Dermis microvascular lymphatic vessel endothelial cell (primary cell): ENCODE measurements around the gene PRPSAP2. TPM values are rescaled to one million over a fixed set of nuclear protein-coding genes. Genes with fewer than 3 reads are reported as not detected.
"Not testable (repeated sequence)": the region's sequence is repeated elsewhere in the genome, so short reads cannot be mapped to it uniquely, and the experiment has no call there.

Experiments used
- DNase-seq, 2 donors: peaks; one replicate each; pipeline versions ENCODE4 v3.0.0 to v3.0.0-alpha.2; 2010; ENCODE audit warnings: low read depth in 2 of 2
- total RNA-seq: library from RNA; depleted of rRNA; stranded (reverse); fragments of >200 nt; gene quantifications from 2 replicates; pipeline ENCODE4 v1.2.1, GENCODE V29; 2014

PRPSAP2 gene
- total RNA-seq, 1 donor from 2014 or later = 35.4 TPM

DNA sequence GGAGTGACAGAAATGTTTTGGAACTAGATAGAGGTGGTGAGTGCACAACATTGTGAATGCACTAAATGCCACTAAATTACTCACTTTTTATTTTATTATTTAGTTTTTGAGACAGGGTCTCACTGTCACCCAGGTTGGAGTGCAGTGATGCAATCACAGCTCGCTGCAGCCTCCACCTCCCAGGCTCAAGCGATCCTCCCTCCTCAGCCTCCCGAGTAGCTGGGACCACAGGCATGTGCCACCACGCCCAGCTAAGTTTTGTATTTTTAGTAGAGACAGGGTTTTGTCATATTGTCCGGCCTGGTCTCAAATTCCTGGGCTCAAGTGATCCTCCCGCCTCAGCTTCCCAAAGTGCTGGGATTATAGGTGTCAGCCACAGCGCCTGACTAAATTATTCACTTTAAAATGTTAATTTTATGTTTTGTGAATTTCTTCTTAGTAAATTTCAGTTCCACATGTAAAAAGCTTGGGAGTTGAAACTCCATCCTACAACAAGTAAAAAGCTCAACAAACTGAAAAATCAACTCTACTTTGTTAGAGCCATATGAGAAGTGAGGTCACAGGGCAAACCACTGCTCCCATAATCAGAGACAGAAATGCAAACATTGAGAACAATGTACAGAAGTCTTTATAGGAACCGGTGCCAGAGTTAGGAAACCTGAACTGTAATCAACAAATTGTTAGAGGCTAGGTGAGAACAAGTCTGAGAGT is 80.2 kb downstream of the PRPSAP2 start:
- no peak for DNase-seq

DNA sequence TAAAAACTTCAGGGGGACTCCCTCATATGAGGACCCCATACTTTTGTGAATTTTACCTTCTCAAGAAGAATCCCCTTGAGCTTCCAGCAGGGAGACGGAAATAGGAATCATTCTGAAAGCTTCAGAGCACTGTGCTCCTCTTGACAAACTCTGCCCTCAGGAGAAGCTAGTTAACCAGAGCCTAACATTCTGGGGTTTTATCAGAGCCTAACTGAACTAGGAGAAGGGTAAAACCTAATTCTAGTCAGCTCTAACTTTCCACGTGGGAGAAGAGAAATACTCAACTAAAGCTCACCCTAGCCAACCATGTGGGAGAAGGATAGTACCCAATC is 80.7 kb downstream of the PRPSAP2 start:
- no peak for DNase-seq

DNA sequence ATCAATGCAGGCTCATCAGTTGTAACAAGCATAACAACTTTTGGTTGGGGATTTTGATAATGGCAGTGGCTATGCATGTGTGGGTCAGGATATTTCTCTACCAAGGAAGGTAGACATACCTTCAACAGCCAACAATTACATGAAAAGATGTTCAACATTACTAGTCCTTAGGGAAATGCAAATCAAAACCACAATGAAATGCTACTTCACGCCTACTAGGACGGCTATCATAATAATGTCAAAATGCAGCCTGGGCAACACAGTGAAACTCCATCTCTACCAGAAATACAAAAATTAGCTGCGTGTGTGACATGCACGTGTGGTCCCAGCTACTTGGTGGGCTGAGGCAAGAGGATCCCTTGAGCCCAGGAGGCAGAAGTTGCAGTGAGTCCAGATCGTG is 86.7 kb downstream of the PRPSAP2 start:
- no peak for DNase-seq

DNA sequence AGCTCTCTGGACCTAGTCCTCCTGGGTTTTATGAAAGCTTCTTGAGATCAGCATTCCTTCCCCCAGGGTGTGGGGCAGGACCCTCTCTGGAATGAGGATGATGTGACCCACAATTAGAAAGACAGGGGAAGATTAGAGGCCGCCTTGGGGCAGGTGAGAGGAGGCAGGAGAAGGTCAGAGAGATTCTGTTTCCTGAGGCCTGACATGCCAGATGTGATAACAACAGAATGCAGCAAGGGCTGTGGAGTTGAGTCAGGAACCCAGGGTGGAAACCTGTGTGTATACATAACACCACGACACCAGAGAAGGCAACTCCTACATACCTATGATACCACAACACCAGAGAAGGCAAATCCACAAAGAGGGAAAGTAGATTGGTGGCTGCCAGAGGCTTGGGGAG is 88.6 kb downstream of the PRPSAP2 start:
- DNase-seq = no peak

DNA sequence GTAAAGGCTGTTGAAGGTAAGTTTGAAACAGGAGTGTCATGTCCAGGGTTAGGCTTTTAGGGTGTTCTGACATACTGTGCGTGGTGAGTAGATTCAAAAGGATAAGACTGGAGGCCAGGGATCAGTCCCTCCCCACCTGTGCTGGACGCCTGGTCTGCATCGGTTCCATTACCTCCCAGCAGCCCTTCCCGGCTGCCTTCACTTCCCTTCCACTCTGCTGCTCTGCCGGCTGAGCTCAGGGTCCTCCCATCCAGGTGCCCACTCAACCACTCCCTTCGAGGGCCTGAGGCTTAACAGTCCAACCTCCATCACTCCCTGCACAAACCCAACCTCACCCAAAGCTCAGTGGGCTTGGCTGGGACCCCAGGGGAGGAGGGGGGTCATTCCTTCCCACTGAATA is 89.9 kb downstream of the PRPSAP2 start:
- no peak for DNase-seq

DNA sequence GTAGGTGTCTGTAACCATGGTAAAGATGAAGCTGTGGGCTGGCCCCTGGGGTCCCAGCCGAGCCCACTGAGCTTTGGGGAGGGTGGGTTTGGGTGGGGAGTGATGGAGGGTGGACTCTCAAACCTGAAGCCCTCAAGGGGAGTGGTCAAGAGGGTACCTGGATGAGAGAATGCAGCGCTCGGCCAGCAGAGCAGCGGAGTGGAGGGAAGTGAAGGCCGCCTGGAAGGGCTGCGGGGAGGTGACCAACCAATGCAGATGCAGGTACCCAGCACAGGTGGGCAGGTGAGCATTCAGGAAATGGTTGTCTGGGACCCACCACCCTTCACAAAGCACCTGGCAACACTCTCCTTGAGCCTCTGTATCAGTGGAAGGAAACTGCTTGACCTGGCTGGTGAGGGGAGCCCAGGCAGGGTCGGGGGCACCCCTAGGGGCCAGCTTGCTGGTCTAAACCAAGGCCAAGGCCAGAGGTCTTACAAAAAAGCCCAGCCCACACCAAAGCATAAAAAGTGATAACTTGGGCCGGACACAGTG is 90.6 kb downstream of the PRPSAP2 start:
- no peak for DNase-seq

DNA sequence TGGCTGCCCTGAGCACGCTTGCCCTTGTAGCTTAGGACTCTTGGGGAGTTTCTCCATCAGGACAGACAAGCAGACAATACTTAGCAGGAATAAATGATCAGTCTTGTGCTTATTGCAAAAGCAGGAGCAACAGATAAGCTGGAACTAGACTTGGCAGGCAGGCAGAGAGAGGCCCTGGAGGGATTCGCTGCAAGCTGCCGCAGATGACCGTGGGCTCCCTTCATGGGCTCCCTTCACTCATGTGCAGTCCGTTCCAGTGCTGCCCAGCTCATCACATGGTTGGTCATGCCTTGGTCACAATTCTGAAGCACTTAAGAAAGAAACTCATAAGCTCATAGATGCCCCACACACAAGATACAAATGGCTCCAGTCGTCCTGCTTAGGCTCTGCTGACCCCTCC is 91.6 kb downstream of the PRPSAP2 start:
- DNase-seq = no peak

DNA sequence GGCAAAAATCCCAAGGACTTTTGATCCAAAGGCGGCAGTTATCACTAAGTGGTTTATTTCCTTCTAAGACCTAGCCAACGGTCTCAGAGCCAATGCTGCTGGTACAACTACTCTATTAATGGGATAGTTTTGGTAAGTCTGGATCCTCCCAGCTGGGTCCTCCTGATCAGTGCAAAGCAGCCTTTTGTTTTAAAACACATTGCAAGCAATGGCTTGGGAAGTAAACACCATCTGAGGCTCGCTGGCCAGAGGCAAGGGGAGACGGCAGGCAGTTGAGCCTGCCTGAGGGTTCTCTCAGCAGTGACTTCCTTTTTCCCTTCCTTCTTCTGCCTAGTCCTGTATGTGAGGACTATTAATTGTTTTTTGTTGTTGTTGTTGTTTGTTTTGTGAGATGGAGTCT is 92.4 kb downstream of the PRPSAP2 start:
- DNase-seq = no peak

DNA sequence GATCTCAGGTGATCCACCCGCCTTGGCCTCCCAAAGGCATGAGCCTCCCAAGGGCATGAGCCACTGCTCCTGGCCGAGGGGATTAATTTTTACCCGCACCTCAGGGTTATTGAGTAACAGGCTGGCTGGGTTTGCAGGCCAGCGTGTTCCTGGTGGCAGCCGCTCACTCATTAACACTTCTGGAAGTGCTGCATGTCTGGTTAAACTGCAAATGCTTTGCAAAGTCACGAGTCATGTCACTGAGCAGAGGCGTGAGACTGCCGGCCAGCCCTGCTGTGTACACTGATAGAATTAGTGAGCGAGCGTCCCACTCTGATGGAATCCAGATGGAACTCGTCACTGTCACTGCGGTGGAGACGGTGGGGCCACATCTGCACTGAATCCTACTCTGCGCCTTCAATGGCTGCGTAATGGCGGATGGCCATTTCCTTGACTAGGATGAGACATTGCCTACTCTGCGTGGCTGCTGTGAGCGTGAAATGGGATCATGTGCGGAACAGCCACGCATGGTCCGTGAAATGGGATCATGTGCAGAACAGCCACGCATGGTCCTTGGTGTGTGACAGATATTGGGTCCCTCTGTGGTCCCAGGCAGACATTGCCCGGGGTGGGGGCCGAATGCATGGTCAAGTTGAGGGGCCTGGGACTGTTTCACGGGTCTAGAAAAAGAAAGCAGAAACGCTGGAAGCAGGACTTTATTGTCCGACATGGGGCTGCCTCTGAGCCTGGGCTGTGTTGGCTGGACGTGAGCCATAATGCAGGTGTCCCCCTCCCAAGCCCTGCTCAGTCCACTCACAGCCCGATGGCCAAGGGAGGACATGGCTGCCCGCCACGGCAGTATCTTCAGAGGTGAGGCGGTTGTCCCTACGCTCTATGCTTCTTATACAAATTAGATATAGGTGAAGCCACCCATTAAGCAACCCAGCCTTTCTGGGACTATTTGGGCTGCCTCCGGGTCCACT is 93.3 kb downstream of the PRPSAP2 start:
- DNase-seq = no peak

DNA sequence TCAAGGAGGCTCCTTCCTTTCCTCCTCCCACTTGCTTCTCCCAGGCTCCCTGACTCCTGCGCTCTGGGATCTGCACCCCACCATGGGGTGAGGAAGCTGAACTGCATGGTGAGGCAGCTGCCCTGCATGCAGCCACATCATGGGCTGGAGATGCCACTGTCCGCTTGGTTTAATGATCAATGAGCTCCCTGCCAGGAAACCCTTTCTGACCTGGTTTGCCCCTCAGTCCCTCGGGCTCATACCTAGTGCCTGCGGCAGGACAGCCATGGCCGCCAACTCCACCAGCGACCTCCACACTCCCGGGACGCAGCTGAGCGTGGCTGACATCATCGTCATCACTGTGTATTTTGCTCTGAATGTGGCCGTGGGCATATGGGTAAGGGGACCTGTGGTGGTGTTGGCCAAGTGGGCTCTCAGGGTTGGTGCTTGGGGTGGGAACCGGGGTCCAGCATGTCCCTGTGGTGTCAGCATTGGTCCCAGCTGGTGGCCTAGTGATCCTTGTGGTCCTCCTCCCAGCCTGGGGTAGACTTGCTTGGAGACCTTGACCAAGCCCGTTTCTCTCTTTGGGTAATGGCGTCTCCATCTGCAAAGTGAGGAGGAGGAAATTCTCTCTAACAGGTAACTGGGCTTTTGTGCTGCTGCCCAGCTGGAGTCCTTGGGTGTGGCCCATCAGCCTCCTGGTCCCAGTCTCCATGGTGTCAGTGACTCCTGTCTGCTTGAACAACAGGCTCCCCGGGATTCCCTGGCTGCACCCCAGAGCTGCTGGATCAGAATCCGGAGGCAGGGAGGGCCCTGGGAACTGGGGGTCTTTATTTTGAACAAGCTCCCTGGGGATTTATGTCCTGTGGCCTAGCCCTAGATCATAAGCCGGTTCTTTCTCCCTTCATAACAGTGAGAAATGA is 94.3 kb downstream of the PRPSAP2 start, which contains the start of gene SLC5A10:
Gene SLC5A10 (plus strand): TSS at position 225 of the 902 bp plus-strand sequence. CDS start 41 bp downstream, at position 266.
- no peak for DNase-seq

DNA sequence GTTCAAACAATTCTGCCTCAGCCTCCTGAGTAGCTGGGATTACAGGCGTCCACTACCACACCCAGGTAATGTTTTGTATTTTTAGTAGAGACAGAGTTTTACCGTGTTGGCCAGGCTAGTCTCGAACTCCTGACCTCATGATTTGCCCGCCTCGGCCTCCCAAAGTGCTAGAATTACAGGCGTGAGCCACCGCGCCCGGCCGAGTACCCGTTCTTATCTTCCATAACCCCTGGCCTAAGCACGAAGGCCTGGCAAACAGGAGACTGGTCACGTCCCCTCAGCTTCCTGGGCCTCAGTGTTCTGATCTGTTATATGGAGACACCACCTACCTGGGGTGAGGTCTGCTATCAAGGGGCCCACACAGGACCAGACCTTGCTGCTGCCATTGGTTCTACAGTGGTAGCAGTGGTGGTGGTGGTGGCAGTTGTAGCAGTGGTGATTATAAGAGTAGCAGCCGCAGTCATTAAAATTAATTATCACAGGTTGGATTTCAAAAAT is 95.3 kb downstream of the PRPSAP2 start:
- DNase-seq = no peak

DNA sequence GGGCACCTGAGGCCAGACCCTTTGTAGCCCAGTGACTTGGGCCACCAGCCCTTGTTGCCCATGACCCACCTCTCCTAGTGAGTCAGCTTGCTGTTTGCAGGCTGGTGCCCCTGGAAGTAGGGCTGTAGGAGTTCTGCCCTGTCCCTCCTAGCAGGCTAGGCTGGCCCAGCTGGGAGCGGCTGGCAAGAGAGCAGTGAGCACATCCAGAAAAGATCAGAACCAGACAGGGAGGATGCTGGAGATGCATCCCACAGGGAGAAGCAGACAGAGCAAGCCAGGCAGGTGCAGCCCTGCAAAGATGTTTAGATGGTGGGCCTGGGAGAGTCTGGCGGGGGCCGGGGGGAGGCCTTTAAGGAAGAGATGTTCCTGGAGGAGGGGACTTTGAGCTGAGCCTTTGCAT is 96.4 kb downstream of the PRPSAP2 start:
- no peak for DNase-seq

DNA sequence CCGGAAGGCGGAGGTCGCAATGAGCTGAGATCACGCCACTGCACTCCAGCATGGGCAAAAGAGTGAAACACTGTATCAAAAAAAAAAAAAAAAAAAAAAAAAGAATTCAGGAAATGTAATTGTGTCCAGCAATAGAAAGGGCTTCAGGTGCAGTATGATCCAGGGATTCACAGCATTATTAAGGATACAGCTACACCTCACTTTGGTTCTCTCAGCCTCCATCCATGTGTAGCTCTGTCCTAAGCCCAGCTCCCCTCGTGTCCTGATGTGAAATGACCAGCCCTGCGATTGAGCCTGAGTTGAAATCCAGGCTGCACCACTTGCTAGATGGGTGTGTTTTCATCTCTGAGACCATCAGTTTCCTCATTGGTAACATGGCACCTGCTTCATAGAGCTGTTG is 97.1 kb downstream of the PRPSAP2 start:
- DNase-seq = no peak

DNA sequence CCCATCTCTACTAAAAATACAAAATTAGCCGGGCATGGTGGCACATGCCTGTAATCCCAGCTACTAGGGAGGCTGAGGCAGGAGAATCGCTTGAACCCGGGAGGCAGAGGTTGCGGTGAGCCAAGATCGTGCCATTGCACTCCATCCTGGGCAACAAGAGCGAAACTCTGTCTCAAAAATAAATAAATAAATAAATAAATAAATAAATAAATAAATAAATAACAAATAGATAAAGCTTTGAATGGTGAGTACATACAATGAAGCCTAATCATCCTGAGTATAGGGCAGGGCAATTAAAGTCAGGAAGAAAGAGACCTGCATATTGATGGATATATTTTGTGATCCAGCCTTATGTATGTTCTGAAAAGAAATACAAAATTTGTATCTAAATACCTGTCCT is 98.1 kb downstream of the PRPSAP2 start:
- DNase-seq = not testable (repeated sequence)

DNA sequence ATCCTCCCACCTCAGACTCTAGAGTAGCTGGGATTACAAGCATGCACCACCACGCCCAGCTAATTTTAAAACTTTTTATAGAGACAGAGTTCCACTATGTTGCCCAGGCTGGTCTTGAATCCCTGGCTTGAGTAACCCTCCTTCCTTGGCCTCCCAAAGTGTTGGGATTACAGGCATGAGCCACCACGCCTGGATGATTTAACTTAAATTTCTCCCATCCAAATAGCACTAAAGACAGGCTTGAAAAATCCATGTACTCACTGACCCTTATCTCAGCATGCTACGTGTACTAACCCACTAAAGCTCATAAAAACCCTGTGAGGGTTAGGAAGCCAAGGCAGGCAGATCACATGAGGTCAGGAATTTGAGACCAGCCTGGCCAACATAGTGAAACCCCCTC is 98.7 kb downstream of the PRPSAP2 start:
- no peak for DNase-seq

DNA sequence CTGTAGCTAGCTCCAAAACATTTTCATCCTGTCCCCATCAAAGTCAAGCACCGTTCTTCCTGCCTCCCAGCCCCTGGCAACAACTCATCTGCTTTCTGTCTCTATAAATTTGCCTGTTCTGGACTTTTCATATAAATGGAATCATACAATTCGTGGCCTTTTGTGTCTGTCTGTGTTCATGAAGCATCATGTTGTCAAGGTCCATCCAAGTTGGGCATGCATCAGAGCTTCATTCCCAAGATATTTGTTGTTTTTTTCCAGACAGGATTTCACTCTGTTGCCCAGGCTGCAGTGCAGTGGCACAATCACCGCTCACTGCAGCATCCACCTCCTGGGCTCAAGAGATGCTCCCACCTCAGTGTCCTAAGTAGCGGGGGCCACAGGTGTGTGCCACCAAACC is 99.9 kb downstream of the PRPSAP2 start:
- no peak for DNase-seq

DNA sequence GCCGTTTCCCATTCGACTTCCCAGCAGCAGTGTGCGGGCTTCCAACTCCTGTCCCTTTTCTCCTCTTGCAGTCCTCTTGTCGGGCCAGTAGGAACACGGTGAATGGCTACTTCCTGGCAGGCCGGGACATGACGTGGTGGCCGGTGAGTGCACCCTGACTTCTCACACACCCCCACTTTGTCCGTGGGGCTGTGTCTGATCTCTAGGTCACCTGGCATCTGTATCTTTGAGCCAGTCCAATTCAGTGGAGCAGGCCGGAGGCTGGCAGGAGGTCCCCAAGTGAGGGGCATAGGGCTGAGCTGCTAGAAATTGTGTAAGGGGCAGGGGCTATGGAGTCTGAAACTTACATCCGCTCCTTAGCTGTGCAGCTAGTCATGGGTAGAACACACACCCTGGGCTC is 100.7 kb downstream of the PRPSAP2 start:
- no peak for DNase-seq

DNA sequence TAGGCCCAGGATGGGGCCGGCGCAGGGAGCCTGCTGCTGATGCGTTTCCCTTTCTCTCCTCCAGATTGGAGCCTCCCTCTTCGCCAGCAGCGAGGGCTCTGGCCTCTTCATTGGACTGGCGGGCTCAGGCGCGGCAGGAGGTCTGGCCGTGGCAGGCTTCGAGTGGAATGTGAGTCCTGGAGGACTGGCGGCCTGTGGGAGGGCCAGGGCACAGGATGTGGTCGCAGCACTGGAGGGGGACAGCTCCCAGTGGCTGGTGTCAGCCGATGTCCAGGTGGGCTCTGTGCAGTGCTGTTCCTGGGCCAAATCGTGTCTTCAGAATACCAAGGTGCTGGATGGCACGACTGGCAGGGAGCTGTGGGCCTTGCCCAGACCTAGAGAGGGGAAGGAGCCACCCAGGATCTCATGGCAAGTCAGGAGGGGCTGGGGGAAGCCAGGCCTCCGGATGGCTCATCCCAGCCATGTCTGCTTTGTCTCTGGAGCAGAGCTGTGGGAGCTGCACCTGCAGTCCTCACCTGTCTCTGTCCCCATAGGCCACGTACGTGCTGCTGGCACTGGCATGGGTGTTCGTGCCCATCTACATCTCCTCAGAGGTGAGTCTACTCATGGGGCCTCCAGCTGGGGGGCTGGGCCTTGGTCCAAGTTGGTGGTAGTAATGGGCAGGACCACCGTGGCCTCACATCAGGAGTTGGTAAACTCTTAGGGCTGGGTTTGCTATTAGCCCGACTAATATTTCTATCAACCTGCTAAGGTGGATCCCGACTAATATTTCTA is 101.3 kb downstream of the PRPSAP2 start:
- DNase-seq = no peak

DNA sequence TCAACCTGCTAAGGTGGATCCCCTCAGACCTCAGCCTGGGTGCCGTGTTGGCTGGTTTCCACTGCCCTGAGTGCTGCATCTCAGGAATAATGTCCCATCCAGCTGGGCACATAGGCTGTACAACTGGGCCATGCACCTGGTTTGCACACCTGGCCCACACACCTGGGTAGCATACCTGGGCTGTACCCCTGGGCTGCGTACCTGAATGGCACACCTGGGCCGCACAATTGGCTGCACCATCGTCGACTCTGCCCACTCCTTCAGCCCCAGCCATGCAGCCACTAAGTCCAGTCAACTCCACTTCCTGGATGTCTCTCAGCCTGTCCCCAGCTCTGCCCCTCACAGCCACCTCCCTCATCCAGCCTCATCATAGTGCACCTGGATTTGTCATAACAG is 101.9 kb downstream of the PRPSAP2 start:
- no peak for DNase-seq

DNA sequence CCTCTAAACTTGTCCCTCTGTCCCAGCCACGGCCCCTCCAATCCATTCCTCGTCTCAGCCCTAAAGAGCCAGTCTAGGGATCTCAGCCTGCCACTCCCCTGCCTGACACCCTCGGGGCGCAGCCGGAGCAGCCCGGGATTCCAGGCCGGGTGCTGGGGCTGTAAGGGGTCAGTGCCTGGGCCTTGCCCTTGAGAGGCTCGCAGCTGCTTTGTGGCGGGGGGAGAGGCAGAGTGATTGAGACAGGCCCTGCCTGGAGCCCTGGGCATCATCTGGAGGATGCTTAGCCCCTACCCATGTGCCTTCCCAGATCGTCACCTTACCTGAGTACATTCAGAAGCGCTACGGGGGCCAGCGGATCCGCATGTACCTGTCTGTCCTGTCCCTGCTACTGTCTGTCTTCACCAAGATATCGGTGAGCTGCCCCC is 102.3 kb downstream of the PRPSAP2 start:
- no peak for DNase-seq
